Measurements from ENCODE around the gene ADAP1.
"Not testable (repeated sequence)": the region's sequence is repeated elsewhere in the genome, so short reads cannot be mapped to it uniquely, and the experiment has no call there.

Gene ADAP1

GRCh38 chr7:938546-939185 lies 15.8 kb downstream of the ADAP1 start:
- no peak for DNase-seq (ENCODE audit: low read depth in 2 of 2)

DNA sequence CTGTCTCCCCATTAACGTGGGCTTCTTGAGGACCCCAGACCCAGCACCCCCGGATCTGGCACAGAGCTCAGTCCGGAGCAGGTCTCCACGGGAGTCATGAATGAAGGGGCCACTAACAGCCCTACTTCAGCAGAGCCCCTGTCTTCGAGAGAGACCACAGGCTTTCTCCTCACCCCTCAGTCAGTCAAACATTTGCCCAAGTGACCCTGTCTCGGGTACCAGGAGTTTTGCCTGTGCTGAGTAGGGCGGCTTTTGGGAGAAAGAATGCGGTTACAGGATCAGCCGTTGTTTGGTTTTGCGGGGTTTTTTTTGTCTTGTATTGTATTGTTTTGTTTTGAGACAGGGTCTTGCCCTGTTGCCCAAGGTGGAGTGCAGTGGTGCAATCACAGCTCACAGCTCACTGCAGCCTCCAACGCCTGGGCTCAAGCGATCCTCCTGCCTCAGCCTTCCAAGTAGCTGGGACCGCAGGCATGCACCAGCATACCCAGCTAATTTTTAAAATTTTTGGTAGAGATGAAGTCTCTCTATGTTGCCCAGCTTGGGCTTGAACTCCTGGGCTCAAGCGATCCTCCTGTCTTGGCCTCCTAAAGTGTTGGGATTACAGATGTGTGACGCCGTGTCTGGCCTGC lies 16.5 kb downstream of the ADAP1 start:
- DNase-seq (ENCODE audit: low read depth in 2 of 2): no peak

DNA sequence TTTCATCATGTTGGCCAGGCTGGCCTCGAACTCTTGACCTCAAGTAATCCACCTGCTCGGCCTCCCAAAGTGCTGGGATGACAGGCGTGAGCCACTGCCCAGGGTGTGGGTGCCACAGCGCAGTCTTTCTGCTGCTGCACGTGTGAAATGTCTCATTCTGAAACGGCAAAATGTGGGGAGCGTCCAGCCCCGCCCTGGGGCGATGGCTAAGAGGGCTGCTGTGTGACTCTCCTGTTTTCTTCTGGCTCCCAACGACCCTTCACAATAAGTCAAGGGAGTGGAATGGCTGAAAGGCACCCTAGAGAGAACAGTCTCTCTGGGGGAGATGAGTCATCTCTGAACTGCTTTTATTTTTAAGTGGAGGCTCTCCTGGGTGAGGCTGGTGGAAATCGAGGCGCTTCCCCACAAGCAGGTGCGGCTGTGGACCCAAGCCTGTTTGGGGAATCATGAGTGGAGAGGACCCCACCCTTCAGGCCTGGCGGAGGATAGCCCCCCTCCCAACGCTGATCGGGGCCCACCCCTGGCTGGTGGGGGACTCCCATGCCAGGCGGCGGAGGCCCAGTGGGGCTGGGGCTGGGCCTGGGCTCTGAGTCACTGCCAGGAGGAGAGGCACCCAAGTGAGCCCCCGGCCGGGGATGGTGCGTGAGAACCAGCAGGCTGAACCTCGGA lies 18.0 kb downstream of the ADAP1 start:
- DNase-seq (ENCODE audit: low read depth in 2 of 2): no peak

- DNase-seq (ENCODE audit: low read depth in 2 of 2): no peak
Observed at GRCh38 chr7:935874-936385, 18.6 kb downstream of the ADAP1 start.

- DNase-seq (ENCODE audit: low read depth in 2 of 2): no peak
Observed at GRCh38 chr7:935164-935873, 19.2 kb downstream of the ADAP1 start.

DNA sequence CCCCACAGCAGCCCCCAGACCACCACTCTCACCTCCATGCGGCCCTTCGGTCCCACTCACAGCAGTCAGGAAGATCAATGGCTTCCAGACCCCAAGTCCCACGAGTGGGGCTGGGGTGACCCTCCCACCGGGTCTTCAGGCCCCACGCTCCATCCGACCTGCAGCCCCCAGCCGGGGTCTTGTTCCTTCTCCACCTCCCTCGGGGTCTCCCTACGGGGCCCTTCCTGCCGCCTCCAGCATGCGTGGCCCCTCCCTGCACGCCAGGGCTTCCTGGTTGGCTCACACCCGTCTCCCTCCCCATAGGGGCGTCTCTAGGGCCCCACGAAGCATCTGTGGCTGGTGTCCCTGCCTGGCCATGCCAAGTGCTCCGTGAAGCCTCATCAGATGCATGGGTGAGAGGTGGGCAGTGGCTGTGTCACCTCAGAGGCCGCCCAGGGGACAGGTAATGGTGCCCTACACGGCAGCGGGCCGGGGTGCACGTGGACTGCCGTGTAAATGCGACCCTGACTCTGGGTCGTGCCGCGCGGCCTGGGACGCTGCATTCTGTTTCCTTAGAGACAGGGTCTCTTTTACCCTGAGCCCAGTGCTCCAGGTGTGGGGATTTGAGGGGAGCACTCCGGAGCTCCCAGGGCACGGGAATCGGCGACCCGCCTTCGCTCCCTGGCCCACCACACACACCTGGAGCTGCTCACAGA lies 19.9 kb downstream of the ADAP1 start:
- DNase-seq (ENCODE audit: low read depth in 2 of 2): no peak

DNA sequence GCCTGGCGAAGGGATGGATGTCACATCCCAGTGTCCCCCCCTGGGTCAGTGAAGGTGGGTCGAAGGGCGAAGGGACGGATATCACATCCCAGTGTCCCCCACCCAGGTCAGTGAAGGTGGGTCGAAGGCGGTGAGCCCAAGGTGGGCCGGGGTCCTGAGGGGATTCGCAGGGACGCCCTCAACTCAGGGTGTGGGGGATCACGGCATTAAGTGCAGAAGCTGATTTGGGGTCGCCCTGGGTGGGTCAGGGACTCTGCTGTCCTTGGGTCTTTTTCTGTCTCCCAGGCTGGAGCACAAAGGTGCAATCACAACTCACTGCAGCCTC lies 21.9 kb downstream of the ADAP1 start:
- DNase-seq (ENCODE audit: low read depth in 2 of 2): no peak

DNA sequence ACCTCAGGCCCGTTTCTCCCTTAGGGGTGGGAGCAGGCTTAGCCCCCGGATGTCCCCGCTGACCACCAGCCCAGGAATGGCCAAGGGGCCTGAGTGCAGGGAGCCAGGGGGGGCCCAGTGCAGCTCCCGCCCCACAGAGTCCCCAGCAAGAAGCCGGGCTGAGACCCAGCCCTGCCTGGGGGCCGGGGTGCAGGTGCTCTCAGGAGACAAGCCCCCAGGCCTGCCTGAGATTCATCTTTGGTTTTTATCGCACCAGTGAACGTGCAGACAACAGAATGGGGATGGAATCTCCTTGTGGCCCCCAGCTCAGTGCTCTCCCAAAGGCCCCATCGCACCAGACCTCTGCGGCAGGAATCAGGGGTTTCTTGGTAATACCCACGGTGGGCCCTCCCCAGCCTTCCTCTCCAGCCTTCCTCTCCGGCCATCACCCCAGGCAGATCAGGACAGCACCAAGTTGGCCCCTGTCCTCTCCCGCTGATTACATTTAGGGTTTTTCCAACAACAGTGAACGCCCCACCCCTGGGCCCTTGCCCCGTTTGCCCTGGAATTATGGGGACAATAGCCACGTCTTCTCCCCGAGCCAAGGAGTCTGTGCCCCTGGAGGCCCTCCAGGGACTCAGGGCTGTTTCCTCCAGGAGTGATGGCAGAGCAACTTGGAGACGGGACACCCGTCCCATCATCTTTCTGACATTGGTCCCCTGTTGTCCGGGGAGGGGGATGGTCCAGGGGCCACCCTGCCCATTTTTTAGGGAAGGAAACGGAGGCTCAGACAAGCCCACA lies 22.4 kb downstream of the ADAP1 start:
- no peak for DNase-seq (ENCODE audit: low read depth in 2 of 2)

GRCh38 chr7:930975-931758 lies 23.3 kb downstream of the ADAP1 start:
- DNase-seq (ENCODE audit: low read depth in 2 of 2): no peak

GRCh38 chr7:929311-929711 lies 25.2 kb downstream of the ADAP1 start:
- no peak for DNase-seq (ENCODE audit: low read depth in 2 of 2)

DNA sequence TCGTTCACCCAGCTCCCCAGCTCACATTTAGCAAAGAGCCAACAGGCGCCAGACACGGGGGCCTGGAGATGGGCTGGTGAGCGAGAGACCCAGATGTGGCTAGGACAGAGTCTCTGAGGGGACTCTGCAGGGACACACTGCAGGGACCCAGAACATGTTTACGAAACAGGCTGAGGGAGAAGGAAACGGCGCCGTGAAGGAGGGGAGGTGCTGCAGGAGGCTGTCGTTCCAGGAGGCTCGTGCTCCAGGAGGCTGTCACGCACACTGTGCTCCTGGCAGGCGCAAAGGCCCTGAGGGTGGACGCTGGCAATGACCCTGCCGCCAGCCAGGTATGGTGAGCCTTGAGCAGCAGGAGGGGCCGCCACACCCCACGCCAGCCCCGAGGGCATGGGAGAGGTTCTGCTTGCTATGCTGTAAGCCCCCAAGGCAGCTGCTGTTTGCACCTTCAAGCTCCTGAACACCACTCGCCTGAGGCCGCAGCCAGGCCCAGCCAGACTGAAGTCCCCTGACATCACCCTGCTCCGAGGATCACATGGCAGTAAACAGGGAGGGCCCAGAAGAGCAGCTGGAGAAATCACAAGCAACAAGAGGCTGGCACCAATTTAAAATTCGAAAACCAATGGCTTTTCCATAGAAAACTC lies 27.3 kb downstream of the ADAP1 start:
- no peak for DNase-seq (ENCODE audit: low read depth in 2 of 2)

GRCh38 chr7:926061-927030 lies 28.1 kb downstream of the ADAP1 start:
- DNase-seq (ENCODE audit: low read depth in 2 of 2): no peak

DNA sequence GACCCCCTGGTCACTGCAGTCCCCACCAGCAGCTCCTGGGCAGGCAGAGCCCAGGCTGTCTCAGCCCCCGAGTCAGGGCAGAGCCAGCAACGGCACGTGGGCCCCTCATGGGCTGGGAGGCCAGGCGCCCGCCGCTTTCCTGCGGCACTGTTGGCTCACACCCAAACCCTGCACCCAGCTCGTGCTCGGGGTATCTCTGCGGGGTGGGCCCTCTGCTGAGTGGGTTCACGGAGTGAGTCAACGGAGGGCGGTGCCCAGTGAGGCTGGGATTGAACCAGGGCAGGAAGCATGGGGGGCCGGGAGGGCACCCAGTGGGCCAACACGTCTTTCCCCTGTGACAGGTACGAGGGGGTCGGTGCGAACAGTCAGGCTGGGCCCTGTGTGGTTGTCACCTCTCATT lies 28.9 kb downstream of the ADAP1 start:
- no peak for DNase-seq (ENCODE audit: low read depth in 2 of 2)

DNA sequence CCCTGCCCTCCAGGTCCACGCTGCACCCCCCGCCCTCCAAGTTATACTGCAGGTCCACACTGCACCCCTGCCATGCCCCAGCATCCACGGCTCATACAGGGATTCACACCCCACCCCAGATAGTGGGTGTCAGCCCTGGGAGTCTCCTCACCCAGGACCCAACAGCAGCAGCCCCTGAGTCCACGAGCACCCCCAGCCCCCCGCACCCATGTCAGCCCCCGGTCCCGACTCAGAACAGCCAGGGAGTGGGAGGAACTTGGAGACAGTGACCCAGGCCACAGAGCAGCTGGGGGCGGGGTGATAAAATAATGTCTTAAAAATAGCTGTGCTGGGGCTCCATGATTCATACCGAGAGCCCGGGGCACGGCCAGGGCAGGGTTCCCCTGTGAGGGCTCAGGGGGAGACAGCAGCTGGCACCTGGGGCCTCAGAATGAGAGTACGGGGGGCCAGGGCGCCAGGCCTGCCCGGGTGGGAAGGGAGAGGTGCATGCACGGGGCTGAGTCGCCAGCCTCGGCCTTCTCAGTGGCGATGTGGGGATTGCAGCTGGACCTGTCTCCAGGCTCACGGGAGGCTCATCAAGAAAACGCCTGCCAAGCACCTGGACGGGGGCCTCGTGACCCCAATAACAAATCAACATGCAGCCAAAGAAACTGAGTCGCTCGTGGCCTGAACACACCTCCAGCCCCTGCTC lies 29.8 kb downstream of the ADAP1 start:
- no peak for DNase-seq (ENCODE audit: low read depth in 2 of 2)

DNA sequence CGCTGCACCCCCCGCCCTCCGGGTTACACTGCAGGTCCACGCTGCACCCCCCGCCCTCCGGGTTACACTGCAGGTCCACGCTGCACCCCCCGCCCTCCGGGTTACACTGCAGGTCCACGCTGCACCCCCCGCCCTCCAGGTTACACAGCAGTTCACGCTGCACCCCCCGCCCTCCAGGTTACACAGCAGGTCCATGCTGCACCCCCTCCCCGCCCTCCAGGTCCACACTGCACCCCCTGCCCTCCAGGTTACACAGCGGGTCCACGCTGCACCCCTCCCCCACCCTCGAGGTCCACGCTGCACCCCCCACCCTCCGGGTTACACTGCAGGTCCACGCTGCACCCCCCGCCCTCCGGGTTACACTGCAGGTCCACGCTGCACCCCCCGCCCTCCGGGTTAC lies 30.4 kb downstream of the ADAP1 start:
- not testable (repeated sequence) for DNase-seq (ENCODE audit: low read depth in 2 of 2)

GRCh38 chr7:923108-924041 lies 31.1 kb downstream of the ADAP1 start:
- DNase-seq (ENCODE audit: low read depth in 2 of 2): peak; percentile 68 to 82

Data from stimulated activated CD4-positive, alpha-beta T cell treated with anti-CD3 and anti-CD28 coated beads, Interleukin-1b, Interleukin-23, amount 100 ng/mL, for 1 hour (primary cell).